Transverse colon (tissue), 4 donors: ENCODE measurements around the gene SLC17A7. TPM values are rescaled to one million over a fixed set of nuclear protein-coding genes. Genes with fewer than 3 reads are reported as not detected.

ENCODE experiments used
- DNase-seq: peaks from one replicate; pipeline ENCODE4 v3.0.0-alpha.2; 2019
- H3K27ac ChIP-seq, 4 donors: fragments of 200-600 bp; sonication (generic); 2 replicates each; pipeline ENCODE4 v1.5.1; 2016 to 2018; ENCODE audit warnings: inconsistent platforms in 4 of 4
- H3K27me3 ChIP-seq: fragments of 200-600 bp; sonication (generic); 2 replicates; pipeline ENCODE4 v1.5.1; 2017; ENCODE audit warnings: inconsistent platforms
- H3K36me3 ChIP-seq, 4 donors: fragments of 200-600 bp; sonication (generic); 2 replicates each; pipeline ENCODE4 v1.5.1; 2017 to 2019; ENCODE audit warnings: inconsistent platforms in 4 of 4
- H3K4me1 ChIP-seq, 4 donors: fragments of 200-600 bp; sonication (generic); 2 replicates each; pipeline ENCODE4 v1.5.1; 2017 to 2020; ENCODE audit warnings: inconsistent platforms in 4 of 4
- H3K4me3 ChIP-seq, 4 donors: fragments of 200-600 bp; sonication (generic); 1 replicate in 1 of 4; 2 replicates in 3 of 4; pipeline versions ENCODE4 v1.5.1 to v1.6.1; 2017 to 2019; ENCODE audit warnings: inconsistent platforms in 4 of 4
- H3K9me3 ChIP-seq, 2 donors: fragments of 200-600 bp; sonication (generic); 2 replicates each; pipeline ENCODE4 v1.5.1; 2017 to 2019; ENCODE audit warnings: inconsistent platforms in 2 of 2
- CTCF ChIP-seq, 5 experiments: fragments of 200-600 bp in 3 of 5; fragments of 450-650 bp in 2 of 5; sonication (generic) in 3 of 5; IDR thresholded peaks; 1 replicate in 2 of 5; 2 replicates in 3 of 5; pipeline ENCODE4 v1.5.1; 2016 to 2017; ENCODE audit warnings: antibody characterized with exemption in 5 of 5, inconsistent platforms in 3 of 5, mild to moderate bottlenecking in 2 of 5, moderate library complexity in 1 of 5
- EP300 ChIP-seq: sonication (generic); formaldehyde crosslinking; IDR thresholded peaks from one replicate; pipeline ENCODE4 v1.6.1; 2017; ENCODE audit warnings: antibody characterized with exemption, low read depth
- POLR2A ChIP-seq: fragments of 450-650 bp; IDR thresholded peaks from one replicate; pipeline ENCODE4 v1.6.1; 2016; ENCODE audit warnings: antibody characterized with exemption, mild to moderate bottlenecking, moderate library complexity
- POLR2AphosphoS5 ChIP-seq, 3 donors: sonication (generic); formaldehyde crosslinking; IDR thresholded peaks; one replicate each; pipeline ENCODE4 v1.6.1; 2016; ENCODE audit warnings: antibody characterized with exemption in 3 of 3
- WGBS, 2 donors: methylation state at CpG; one replicate each; pipeline ENCODE4 v1.1.5; 2018; ENCODE audit warnings: low coverage in 1 of 2; 5-methylcytosine and 5-hydroxymethylcytosine counted together
- in situ Hi-C, 4 donors: fragments of 200-750 bp; cut with MboI; loops; one replicate each; pipeline versions ENCODE4 v1.15.0 to v1.15.1; 2017; ENCODE audit warnings: low sequenced_read_pairs in 3 of 4, low pct_ligation_motif_present in 1 of 4, low pct_unique_long_range_greater_than_20kb in 1 of 4
- intact Hi-C: fragments of 100-400 bp; cut with DNase I; formaldehyde crosslinking; loops from one replicate; pipeline ENCODE4 v1.15.1; 2023; ENCODE audit warnings: low total_unique reads
- total RNA-seq, 4 donors: library from RNA; depleted of rRNA; stranded (reverse); fragments of >200 nt; gene quantifications; one replicate each; pipeline ENCODE4 v1.1.0, GENCODE V29; 2016

The SLC17A7 gene
- total RNA-seq, 4 donors from 2014 or later, result 0.55 to 1.1 TPM; not detected in 2

GRCh38 chr19:49486710-49487276 is 45.5 kb upstream of the SLC17A7 start:
- intact Hi-C loops (no loop called here), in situ Hi-C loops (loop anchor here in 1 of 4 donors (25.0 kb wide), 1 partner anchor 376 kb away; the partner anchor contains the start of genes PNKP and PTOV1)
- no peaks in the 10 kb centered on the region for H3K27me3 ChIP-seq

GRCh38 chr19:49486232-49486631 is 44.9 kb upstream of the SLC17A7 start:
- DNase-seq, result no peak
- peaks cover 0 to 17% (median 10%) of the 10 kb centered on the region in 4 donors for H3K36me3 ChIP-seq
- H3K4me3 ChIP-seq, result no peak overlapping the region
- H3K27ac ChIP-seq, result peak overlapping the region in 1 of 4 donors; percentile 78
- intact Hi-C loops (no loop called here), in situ Hi-C loops (loop anchor here in 1 of 4 donors (25.0 kb wide), 1 partner anchor 376 kb away; the partner anchor contains the start of genes PNKP and PTOV1)
- TF ChIP-seq POLR2A, result no peak
- TF ChIP-seq CTCF (IDR thresholded peaks at IDR 0.05), result no peak
- no peak for TF ChIP-seq EP300
- WGBS, 2 donors, result 86% methylated on average over 7 of the region's 7 CpGs; no CpG with 5 or more reads in 1 of the 2 donors
- H3K4me1 ChIP-seq, result peaks cover 18 to 30% (median 24%) of the 10 kb centered on the region in 4 donors
- no peaks in the 10 kb centered on the region for H3K27me3 ChIP-seq
- no peaks in the 10 kb centered on the region for H3K9me3 ChIP-seq

More at GRCh38 chr19:49486710-49487276, 45.5 kb upstream of the SLC17A7 start:
- peaks cover 18 to 30% (median 24%) of the 10 kb centered on the region in 4 donors for H3K4me1 ChIP-seq
- 68 to 100% methylated on average over 2 to 22 of the region's 23 CpGs for WGBS, 2 donors
- H3K4me3 ChIP-seq, result peak overlapping the region in 1 of 4 donors; percentile 37
- TF ChIP-seq POLR2A, result no peak
- TF ChIP-seq CTCF (IDR thresholded peaks at IDR 0.05), result peak in 1 of 5 experiments; percentile 29
- TF ChIP-seq POLR2AphosphoS5 (IDR thresholded peaks at IDR 0.05), result no peak
- no peak for TF ChIP-seq EP300
- peaks cover 0 to 22% (median 13%) of the 10 kb centered on the region in 4 donors for H3K36me3 ChIP-seq
- peak overlapping the region; percentile 78 to 95 (median 86) for H3K27ac ChIP-seq
- no peaks in the 10 kb centered on the region for H3K9me3 ChIP-seq
- no peak for DNase-seq

- H3K27ac ChIP-seq, result no peak overlapping the region
- in situ Hi-C loops, result loop anchor here in 1 of 4 donors (25.0 kb wide), 1 partner anchor 381 kb away; the partner anchor contains the start of genes PNKP and PTOV1
- H3K9me3 ChIP-seq, result no peaks in the 10 kb centered on the region
- DNase-seq, result no peak
- H3K27me3 ChIP-seq, result no peaks in the 10 kb centered on the region
- intact Hi-C loops, result no loop called here
- no peaks in the 10 kb centered on the region for H3K36me3 ChIP-seq
- no peak for TF ChIP-seq POLR2AphosphoS5 (IDR thresholded peaks at IDR 0.05)
- TF ChIP-seq CTCF (IDR thresholded peaks at IDR 0.05), result no peak
- TF ChIP-seq EP300, result no peak
- no peak for TF ChIP-seq POLR2A
- H3K4me1 ChIP-seq, result peaks cover 0 to 11% (median 4%) of the 10 kb centered on the region in 4 donors
- no peak overlapping the region for H3K4me3 ChIP-seq
- WGBS, 2 donors, result 91 to 98% methylated on average over 5 to 7 of the region's 7 CpGs
These were observed 39.8 kb upstream of the SLC17A7 start for GRCh38 chr19:49481020-49481683.

- Histone ChIP-seq H3K36me3 (no peaks in the 10 kb centered on the region), H3K9me3 (no peaks in the 10 kb centered on the region), H3K27ac (no peak overlapping the region), H3K4me3 (no peak overlapping the region), H3K27me3 (no peaks in the 10 kb centered on the region), H3K4me1 (peaks cover 0 to 13% (median 4%) of the 10 kb centered on the region in 4 donors)
- 95% methylated on average over 9 of the region's 14 CpGs; no CpG with 5 or more reads in 1 of the 2 donors for WGBS, 2 donors
- TF ChIP-seq POLR2A (no peak), POLR2AphosphoS5 (IDR thresholded peaks at IDR 0.05) (no peak), CTCF (IDR thresholded peaks at IDR 0.05) (no peak), EP300 (no peak)
- in situ Hi-C loops, result loop anchor here in 1 of 4 donors (25.0 kb wide), 1 partner anchor 382 kb away; the partner anchor contains the start of genes PNKP and PTOV1
- no peak for DNase-seq
- intact Hi-C loops, result loop anchor here (10.0 kb wide), 1 partner anchor 205 kb away; the partner anchor contains the start of gene ADM5
These were observed 38.8 kb upstream of the SLC17A7 start for GRCh38 chr19:49479975-49480628.
